ENCODE data around the gene FKBP1B.
"Not testable (repeated sequence)": the region's sequence is repeated elsewhere in the genome, so short reads cannot be mapped to it uniquely, and the experiment has no call there.

The FKBP1B gene

GRCh38 chr2:24104110-24104650 is 54.6 kb downstream of the FKBP1B start:
- no peaks in the 10 kb centered on the region for H3K27me3 ChIP-seq (ENCODE audit: insufficient read depth, low read depth, severe bottlenecking)
- H3K4me3 ChIP-seq (ENCODE audit: low read depth, low read length), result no peak overlapping the region
- peaks cover 2% of the 10 kb centered on the region for H3K9me3 ChIP-seq (ENCODE audit: severe bottlenecking)
- TF ChIP-seq CTCF (IDR thresholded peaks at IDR 0.05; ENCODE audit: low read depth, low read length), result no peak
- no peak overlapping the region for H3K27ac ChIP-seq
- no peaks in the 10 kb centered on the region for H3K36me3 ChIP-seq
- no peak for DNase-seq

- H3K4me3 ChIP-seq (ENCODE audit: low read depth, low read length), result no peak overlapping the region
- no peaks in the 10 kb centered on the region for H3K36me3 ChIP-seq
- peaks cover 4% of the 10 kb centered on the region for H3K9me3 ChIP-seq (ENCODE audit: severe bottlenecking)
- H3K27me3 ChIP-seq (ENCODE audit: insufficient read depth, low read depth, severe bottlenecking), result no peaks in the 10 kb centered on the region
- TF ChIP-seq CTCF (IDR thresholded peaks at IDR 0.05; ENCODE audit: low read depth, low read length), result no peak
- DNase-seq, result no peak
- no peak overlapping the region for H3K27ac ChIP-seq
These were observed 55.4 kb downstream of the FKBP1B start for GRCh38 chr2:24104906-24105305.

GRCh38 chr2:24105816-24106215 is 56.3 kb downstream of the FKBP1B start:
- DNase-seq, result no peak
- H3K27me3 ChIP-seq (ENCODE audit: insufficient read depth, low read depth, severe bottlenecking), result no peaks in the 10 kb centered on the region
- TF ChIP-seq CTCF (IDR thresholded peaks at IDR 0.05; ENCODE audit: low read depth, low read length), result no peak
- no peak overlapping the region for H3K4me3 ChIP-seq (ENCODE audit: low read depth, low read length)
- peaks cover 4% of the 10 kb centered on the region for H3K9me3 ChIP-seq (ENCODE audit: severe bottlenecking)
- H3K27ac ChIP-seq, result no peak overlapping the region
- H3K36me3 ChIP-seq, result no peaks in the 10 kb centered on the region

- TF ChIP-seq CTCF (IDR thresholded peaks at IDR 0.05; ENCODE audit: low read depth, low read length), result no peak
- H3K9me3 ChIP-seq (ENCODE audit: severe bottlenecking), result peaks cover 4% of the 10 kb centered on the region
- no peak for DNase-seq
- no peaks in the 10 kb centered on the region for H3K27me3 ChIP-seq (ENCODE audit: insufficient read depth, low read depth, severe bottlenecking)
- H3K27ac ChIP-seq, result no peak overlapping the region
- H3K36me3 ChIP-seq, result no peaks in the 10 kb centered on the region
- no peak overlapping the region for H3K4me3 ChIP-seq (ENCODE audit: low read depth, low read length)
These were observed 57.2 kb downstream of the FKBP1B start for GRCh38 chr2:24106786-24107185.

- peaks cover 4% of the 10 kb centered on the region for H3K9me3 ChIP-seq (ENCODE audit: severe bottlenecking)
- H3K27ac ChIP-seq, result no peak overlapping the region
- H3K4me3 ChIP-seq (ENCODE audit: low read depth, low read length), result no peak overlapping the region
- H3K36me3 ChIP-seq, result no peaks in the 10 kb centered on the region
- no peak for TF ChIP-seq CTCF (IDR thresholded peaks at IDR 0.05; ENCODE audit: low read depth, low read length)
- no peak for DNase-seq
- H3K27me3 ChIP-seq (ENCODE audit: insufficient read depth, low read depth, severe bottlenecking), result no peaks in the 10 kb centered on the region
These were observed 57.8 kb downstream of the FKBP1B start for GRCh38 chr2:24107336-24107735.

- not testable (repeated sequence) for H3K27ac ChIP-seq
These were observed 59.9 kb downstream of the FKBP1B start for GRCh38 chr2:24109431-24109830.

More at GRCh38 chr2:24109431-24109830, 59.9 kb downstream of the FKBP1B start:
- H3K9me3 ChIP-seq (ENCODE audit: severe bottlenecking); H3K36me3 ChIP-seq; H3K4me3 ChIP-seq (ENCODE audit: low read depth, low read length); DNase-seq; H3K27me3 ChIP-seq (ENCODE audit: insufficient read depth, low read depth, severe bottlenecking): not testable (repeated sequence)
